Neural cell (in vitro differentiated cells): ENCODE measurements around the gene DUS2.

Experiments
- CTCF ChIP-seq: fragments of 450-650 bp; IDR thresholded peaks from 2 replicates; pipeline ENCODE4 v1.5.1; 2014; ENCODE audit warnings: antibody characterized with exemption, mild to moderate bottlenecking, moderate library complexity; ENCODE audit not compliant: poor library complexity, severe bottlenecking
- EP300 ChIP-seq: fragments of 450-650 bp; conservative IDR thresholded peaks from 2 replicates; pipeline ENCODE4 v1.6.1; 2014; ENCODE audit warnings: antibody characterized with exemption, mild to moderate bottlenecking, moderate library complexity; ENCODE audit not compliant: poor library complexity, severe bottlenecking
- EZH2 ChIP-seq: fragments of 200-600, 300-800 bp; shearing (Covaris generic), sonication (generic); IDR thresholded peaks from 2 replicates; pipeline ENCODE4 v1.6.1; 2014; ENCODE audit warnings: antibody characterized with exemption, low read length, borderline replicate concordance, mild to moderate bottlenecking; ENCODE audit not compliant: insufficient read depth, poor library complexity, severe bottlenecking
- POLR2AphosphoS5 ChIP-seq: IDR thresholded peaks from 2 replicates; pipeline ENCODE4 v1.6.1; 2012
- RAD21 ChIP-seq: fragments of 450-650 bp; conservative IDR thresholded peaks from 2 replicates; pipeline ENCODE4 v1.6.1; 2014; ENCODE audit warnings: antibody characterized with exemption, mild to moderate bottlenecking, moderate library complexity
- REST ChIP-seq: IDR thresholded peaks from 2 replicates; pipeline ENCODE4 v1.6.1; 2012; ENCODE audit warnings: borderline replicate concordance

- TF ChIP-seq POLR2AphosphoS5 (no peak), RAD21 (no peak), EP300 (no peak), CTCF (no peak), EZH2 (no peak), REST (no peak)
Measured at GRCh38 chr16:67995423-67995822, 27.7 kb upstream of the DUS2 start.
